ENCODE data around the gene PPP1R36. TPM values are rescaled to one million over a fixed set of nuclear protein-coding genes. Genes with fewer than 3 reads are reported as not detected.

The PPP1R36 gene
- total and polyA plus RNA-seq, 2 of the 4 experiments (the other 2 are of a cell fraction): 0.15 to 0.54 TPM

- TF ChIP-seq MXI1 (IDR thresholded peaks at IDR 0.05; ENCODE audit: borderline replicate concordance, low read depth, low read length) (no peak), RAD21 (IDR thresholded peaks at IDR 0.05; ENCODE audit: low read length) (no peak), BHLHE40 (IDR thresholded peaks at IDR 0.05; ENCODE audit: low read depth, low read length) (no peak), CEBPB (IDR thresholded peaks at IDR 0.05; ENCODE audit: low read depth, low read length) (no peak), MAFK (IDR thresholded peaks at IDR 0.05; ENCODE audit: low read depth, low read length) (no peak)
Measured at GRCh38 chr14:64549791-64550620, at the start of gene PPP1R36 (continued).

GRCh38 chr14:64500088-64500487, 49.7 kb upstream of the PPP1R36 start:
- Histone ChIP-seq H3K27me3 (ENCODE audit: control insufficient read depth, insufficient read depth, low read length) (no peaks in the 10 kb centered on the region), H2AK5ac (ENCODE audit: low read depth, low read length) (no peak overlapping the region), H3K9me1 (ENCODE audit: insufficient read depth, low read length) (peaks cover 7% of the 10 kb centered on the region), H4K8ac (ENCODE audit: low read depth in 2 of 2, low read length in 2 of 2) (no peak overlapping the region), H3K9ac (ENCODE audit: low read depth, low read length) (no peak overlapping the region), H4K91ac (ENCODE audit: insufficient read depth, low read depth, low read length) (no peak overlapping the region), H3K4me2 (ENCODE audit: low read depth, low read length) (no peak overlapping the region), H2BK15ac (ENCODE audit: low read depth, low read length) (no peak overlapping the region), H2BK120ac (ENCODE audit: low read depth, low read length) (no peak overlapping the region), H4K20me1 (ENCODE audit: insufficient read depth, low read length) (no peaks in the 10 kb centered on the region; the same call in 1 of the 2 replicates), H2BK5ac (ENCODE audit: low read depth, low read length, poor library complexity, severe bottlenecking) (no peak overlapping the region), H3K18ac (ENCODE audit: low read depth, low read length) (no peak overlapping the region), H3K79me1 (ENCODE audit: low read depth in 1 of 2, low read length in 2 of 2) (peaks cover 18 to 44% of the 10 kb centered on the region in 2 experiments), H2AK9ac (replicated peaks; ENCODE audit: low read depth, low read length, poor library complexity) (no peak overlapping the region), H3K27ac (ENCODE audit: insufficient read depth, low read length) (no peak overlapping the region), H3K14ac (replicated peaks; ENCODE audit: low read depth, low read length) (no peak overlapping the region), H2BK20ac (ENCODE audit: low read depth, low read length) (no peak overlapping the region), H3K9me3 (ENCODE audit: control insufficient read depth, insufficient read depth, low read length) (no peaks in the 10 kb centered on the region), H3K4me3 (ENCODE audit: insufficient read depth, low read depth, low read length) (no peak overlapping the region), H3K56ac (ENCODE audit: extremely low read depth, insufficient read depth, low read length) (no peak overlapping the region), H4K5ac (ENCODE audit: low read depth, low read length) (no peak overlapping the region), H3K4ac (ENCODE audit: low read depth, low read length) (no peak overlapping the region), H3K36me3 (ENCODE audit: control insufficient read depth, insufficient read depth, low read length) (no peaks in the 10 kb centered on the region), H3K23ac (ENCODE audit: low read depth, low read length) (no peak overlapping the region), H3K4me1 (ENCODE audit: control insufficient read depth, insufficient read depth, low read length) (peaks cover 12% of the 10 kb centered on the region), H2AFZ (replicated peaks; ENCODE audit: low read length, poor library complexity) (no peak overlapping the region)
- POLR2A ChIA-PET (ENCODE audit: unreplicated experiment): no interaction called here
- intact Hi-C loops (cut with micrococcal nuclease) (no loop called here), dilution Hi-C loops (cut with HindIII; ENCODE audit: low sequenced_read_pairs, unreplicated experiment) (no loop called here), in situ Hi-C loops (cut with MboI; ENCODE audit: low sequenced_read_pairs) (no loop called here)
- CTCF ChIA-PET: no interaction called here
- ATAC-seq (ENCODE audit: low read depth) (no peak), DNase-seq (no peak)
- WGBS, 2 experiments (ENCODE audit: extremely low coverage in 2 of 2, insufficient read length in 1 of 2): no CpG with 5 or more reads among the region's 1 CpG
- no peak for TF ChIP-seq CHD1 (IDR thresholded peaks at IDR 0.05; ENCODE audit: low read depth, low read length)
- TF ChIP-seq MAFK (IDR thresholded peaks at IDR 0.05; ENCODE audit: low read depth, low read length): no peak
- TF ChIP-seq CTCF (conservative IDR thresholded peaks at IDR 0.05; ENCODE audit: low read depth, low read length): no peak
- no peak for TF ChIP-seq USF2 (IDR thresholded peaks at IDR 0.05; ENCODE audit: low read depth, low read length)
- TF ChIP-seq POLR2A (IDR thresholded peaks at IDR 0.05; ENCODE audit: low read depth, low read length): no peak
- peak; percentile 62 for TF ChIP-seq CEBPB (IDR thresholded peaks at IDR 0.05; ENCODE audit: low read depth, low read length)
- no peak for TF ChIP-seq RCOR1 (IDR thresholded peaks at IDR 0.05; ENCODE audit: insufficient replicate concordance, low read length)
- no TSS peak for BruUV-seq (replicated peaks)
